ENCODE data around the gene TEX22. TPM values are rescaled to one million over a fixed set of nuclear protein-coding genes. Genes with fewer than 3 reads are reported as not detected.

The TEX22 gene
- total RNA-seq, 1 donor from 2014 or later: not detected

DNA sequence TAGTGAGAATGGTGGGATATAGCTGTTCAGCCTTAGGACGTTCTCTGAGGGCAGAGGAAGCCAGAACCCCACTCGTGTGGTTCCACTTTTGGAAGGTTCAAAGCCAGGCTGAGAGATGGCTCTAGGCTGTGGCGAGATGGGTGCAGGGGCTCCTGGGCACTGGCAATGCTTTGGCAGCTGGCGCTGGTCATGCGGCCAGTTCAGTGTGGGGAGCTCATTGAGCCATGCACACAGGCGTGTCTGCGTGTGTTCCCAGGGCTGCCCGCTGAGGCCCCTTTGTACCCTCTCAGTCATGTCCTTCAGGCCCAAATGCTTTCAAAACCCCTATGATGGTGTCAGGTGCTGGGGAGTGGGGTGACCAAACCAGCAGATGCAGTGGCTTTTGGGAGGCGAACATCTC is 1.7 kb downstream of the TEX22 start:
- no peak for DNase-seq

GRCh38 chr14:105401699-105402098 is 3.4 kb downstream of the TEX22 start:
- no peak for DNase-seq

DNA sequence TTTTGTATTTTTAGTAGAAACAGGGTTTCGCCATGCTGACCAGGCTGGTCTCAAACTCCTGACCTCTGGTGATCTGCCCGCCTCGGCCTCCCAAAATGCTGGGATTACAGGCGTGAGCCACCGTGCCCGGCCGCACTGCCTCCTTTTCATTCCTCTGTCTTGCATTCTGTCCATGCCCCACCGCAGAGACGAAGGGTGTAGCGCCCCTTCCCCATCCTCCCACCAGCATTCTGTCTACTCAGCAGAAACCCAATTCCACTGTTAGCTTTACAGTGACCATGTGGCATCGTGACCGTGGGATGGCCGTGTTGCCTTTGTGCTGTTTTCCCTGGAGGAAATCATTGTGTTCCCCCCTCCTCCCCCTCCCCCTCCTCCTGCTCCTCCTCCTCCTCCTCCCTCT is 10.3 kb downstream of the TEX22 start:
- DNase-seq: no peak

- DNase-seq: no peak
Measured at GRCh38 chr14:105409364-105409763, 11.0 kb downstream of the TEX22 start.

DNA sequence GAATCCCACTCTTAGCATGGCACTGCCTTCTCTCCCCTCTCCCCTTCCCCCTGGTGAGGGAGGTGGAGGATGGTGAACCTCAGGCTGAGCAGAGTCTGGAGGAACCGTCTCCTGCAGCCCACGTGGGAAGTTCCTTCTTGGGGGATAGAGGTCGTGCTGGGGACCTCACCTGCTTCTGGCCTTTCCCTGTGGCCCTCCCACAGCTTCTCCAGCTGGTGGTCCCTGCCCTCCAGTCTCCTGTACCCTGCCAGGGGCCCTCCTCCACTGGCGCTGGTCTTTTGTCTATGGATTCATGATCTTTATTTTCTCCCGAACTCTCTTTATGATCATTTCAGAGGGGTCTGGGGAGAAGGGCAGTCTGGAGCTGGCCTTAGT is 12.3 kb downstream of the TEX22 start:
- no peak for DNase-seq

DNA sequence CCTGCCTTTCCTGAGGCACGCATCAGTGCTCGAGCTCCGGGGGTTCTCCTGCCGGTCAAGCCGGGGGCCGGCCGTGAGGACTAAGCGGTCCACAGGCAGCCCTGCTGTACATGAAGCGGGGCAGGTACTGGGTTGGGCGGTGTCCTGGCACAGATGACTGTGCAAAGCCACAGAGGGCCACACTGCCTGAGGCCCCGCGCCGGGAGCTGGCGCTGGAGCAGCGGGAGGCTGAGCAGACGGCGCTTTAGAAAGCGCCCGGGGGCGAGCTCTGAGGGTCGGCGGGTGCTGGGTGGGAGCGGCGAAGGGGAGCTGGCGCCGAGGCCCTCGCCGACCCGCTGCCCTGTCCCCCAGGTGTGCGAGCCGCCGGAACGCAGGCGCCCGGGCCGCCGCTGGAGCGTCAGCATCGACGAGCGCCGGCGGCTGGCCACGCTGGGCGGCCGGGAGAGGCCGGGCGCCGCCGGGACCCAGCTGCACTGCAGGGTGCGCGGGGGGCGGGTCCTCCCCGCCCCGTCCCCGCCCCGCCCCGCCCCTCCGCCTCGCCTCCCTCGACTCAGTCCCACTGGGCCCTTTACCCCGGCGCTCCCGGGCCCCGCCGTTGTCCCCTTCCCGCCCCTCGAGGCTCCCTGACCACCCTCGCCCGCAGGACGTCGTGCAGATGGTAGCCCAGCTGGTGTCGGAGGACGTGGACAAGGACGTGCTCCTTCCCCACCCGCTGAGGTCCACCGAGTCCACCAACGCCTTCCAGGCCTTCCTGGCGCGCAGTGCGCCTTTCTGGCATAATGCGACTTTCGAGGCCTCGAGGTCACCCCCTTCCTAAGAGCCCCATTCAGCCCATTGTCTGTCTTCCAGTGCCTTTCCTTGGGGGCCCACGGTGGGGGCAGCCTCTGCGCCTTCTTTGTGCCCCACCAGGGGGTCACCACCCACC is 12.9 kb downstream of the TEX22 start:
- DNase-seq: peak; percentile 55

DNA sequence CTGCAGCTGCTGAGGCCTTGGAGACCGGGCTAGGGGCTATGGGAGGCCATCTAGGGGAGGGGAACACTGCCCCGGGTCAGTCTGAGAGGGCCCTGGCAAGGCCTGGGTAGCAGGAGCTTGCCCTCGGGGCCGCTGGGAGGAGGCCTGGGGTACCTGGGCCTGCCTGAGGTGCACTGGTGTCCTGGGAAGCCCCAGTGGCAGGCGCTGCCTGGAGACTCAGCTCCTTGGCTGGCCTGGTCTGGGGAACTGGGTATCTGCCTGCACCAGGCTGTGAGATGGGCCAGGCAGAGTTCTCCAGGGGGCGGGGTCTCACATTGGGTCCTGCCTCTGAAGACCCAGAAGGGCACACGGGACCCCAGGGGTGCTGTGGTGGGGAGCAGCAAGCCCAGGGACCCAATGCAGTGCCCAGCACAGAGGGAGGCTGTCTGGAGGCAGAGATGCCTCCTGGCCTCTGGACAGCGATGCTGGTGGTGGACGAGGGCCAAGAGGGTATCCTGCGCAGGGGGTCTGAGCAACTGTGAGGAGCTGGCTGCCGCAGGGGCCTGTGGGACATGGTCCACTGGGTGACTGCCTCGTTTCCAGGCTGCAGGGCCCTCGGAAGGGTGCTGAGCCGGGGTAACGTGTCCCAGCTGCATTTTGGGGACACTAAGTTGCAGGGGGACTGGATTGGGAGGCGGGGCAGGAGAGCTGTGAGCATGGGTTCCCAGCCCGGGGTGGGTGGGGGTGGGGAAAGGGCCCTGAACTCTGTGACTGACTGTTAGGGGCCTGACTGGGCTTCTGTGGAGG is 13.8 kb downstream of the TEX22 start:
- no peak for DNase-seq

GRCh38 chr14:105412771-105413543 is 14.6 kb downstream of the TEX22 start:
- no peak for DNase-seq

- no peak for DNase-seq
Measured at GRCh38 chr14:105413544-105413886, 15.2 kb downstream of the TEX22 start.

- DNase-seq: peak; percentile 84
Measured at GRCh38 chr14:105414456-105415371, 16.4 kb downstream of the TEX22 start.

GRCh38 chr14:105415481-105416428 is 17.4 kb downstream of the TEX22 start:
- no peak for DNase-seq

- no peak for DNase-seq
Measured at GRCh38 chr14:105416671-105417070, 18.3 kb downstream of the TEX22 start.

DNA sequence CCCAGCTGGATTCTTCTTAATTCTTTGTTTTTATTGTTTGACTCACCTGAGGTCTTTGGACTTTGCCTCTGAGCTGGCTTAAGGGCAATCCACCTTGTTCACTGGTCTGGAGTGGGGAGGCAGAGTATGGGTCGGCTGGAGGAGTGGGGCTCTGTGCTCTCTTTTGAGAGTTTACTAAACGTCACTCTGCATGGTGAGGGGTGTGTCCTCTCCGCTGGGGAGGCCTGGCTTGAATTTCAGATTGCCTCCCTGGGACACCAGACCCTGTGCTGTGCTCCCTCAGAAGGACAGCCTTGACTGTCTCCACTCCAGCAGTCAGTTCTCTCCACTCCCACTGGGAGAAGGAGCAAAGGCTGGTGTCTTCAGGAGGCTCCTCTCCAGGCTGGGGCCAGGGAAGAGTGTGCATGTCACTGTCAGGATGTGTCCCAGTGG is 19.4 kb downstream of the TEX22 start:
- no peak for DNase-seq

DNA sequence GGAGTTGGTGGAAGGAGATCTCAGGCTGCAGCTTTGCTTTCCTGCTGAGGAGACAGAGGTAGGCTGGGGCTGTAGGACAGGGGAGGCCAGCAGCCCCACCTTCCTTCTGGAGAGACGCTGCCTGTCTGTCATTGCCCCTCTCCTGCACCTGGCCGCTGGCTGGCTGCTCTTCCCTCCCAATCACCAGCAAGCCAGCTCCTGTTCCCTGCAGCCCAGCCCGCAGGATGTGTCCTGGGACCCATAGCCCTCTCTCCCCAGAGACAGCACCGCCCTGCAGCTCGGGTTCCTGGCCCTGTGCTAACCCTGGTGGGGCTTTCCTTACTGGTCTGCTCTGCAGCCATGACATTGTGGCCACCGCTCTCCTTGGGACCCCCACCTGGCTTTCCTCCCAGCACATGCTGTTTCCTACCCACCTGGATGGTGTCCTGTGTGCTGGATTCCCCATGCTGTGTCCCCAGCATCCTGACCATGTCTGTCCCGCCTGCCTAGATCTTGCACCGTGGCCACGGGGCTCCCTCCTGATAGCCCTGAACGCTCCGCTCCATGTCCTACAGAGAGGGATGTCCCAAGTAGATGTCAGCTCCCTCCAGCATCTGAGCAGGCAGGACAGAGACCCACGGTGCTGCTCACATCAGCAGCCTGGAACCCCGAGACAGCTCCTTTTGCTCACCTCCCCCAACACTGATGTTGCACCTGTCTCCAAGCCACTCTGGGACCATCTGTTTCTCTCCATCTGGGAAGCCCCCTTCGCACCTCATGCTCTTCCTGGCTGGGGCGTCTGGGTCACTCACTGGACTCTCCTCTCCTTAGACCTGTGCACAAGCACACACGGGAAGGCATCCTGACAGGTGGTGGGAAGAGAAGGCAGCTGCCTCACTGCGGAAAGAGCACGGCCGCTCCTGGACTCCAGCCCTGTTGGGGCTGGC is 20.2 kb downstream of the TEX22 start:
- DNase-seq: peak; percentile 41

DNA sequence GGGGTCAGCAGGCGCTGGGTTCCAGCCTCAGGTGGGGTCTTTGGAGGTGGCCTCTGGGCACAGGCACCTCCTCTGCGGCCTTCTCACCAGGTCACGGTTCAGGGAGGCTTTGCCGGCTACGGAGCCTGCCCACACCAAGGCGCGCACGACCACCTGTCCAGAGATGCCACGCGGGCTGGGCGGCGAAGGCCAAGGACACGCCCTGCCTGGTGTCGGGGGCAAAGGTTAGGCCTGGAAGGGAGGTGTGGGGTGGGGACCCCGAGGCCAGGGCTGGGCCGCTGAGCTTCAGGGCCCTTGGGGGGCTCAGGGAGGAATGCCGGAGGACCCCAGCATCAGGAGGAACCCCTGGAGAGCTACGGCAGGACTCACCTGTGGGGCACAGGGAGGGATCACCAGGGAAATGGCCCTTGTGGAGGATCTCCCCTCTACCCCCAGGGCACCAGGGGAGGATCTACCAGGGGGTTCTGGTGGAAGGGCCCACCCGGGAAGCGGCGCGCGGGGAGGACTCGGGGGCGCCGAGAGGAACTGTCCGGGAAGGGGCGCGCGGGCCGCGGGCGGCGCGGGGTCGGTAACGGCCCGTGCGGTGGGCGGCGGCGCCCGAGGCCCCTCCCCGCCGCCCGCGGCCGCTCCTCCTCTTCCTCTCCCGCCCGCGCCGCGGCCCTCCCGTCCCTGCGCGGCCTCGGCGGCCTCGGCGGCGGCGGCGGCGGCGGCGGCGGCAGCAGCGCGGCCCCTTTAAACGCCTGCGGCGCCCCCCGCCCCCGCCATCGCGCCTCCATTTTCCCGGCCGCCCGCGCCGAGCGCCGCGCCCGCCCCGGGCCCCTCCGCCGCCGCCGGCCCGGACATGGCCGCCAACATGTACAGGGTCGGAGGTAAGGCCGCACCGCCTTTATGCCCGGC is 21.1 kb downstream of the TEX22 start, which contains the start of gene MTA1:
Gene MTA1, plus strand, starts transcription at position 633 of the 897 bp plus-strand sequence. Its CDS starts 209 bp downstream, at position 842.
- peak; percentile 67 for DNase-seq

- no peak for DNase-seq
Measured at GRCh38 chr14:105420101-105420973, 22.0 kb downstream of the TEX22 start.
